Activated naive CD8-positive, alpha-beta T cell treated with anti-CD3 and anti-CD28 coated beads, Interleukin-2, amount 50 U/mL, for 16 hours (primary cell): ENCODE measurements around the gene SH3YL1.
"Not testable (repeated sequence)": the region's sequence is repeated elsewhere in the genome, so short reads cannot be mapped to it uniquely, and the experiment has no call there.

ENCODE experiments used
- DNase-seq: peaks from one replicate; pipeline ENCODE4 v3.0.0-alpha.2; 2020; ENCODE audit warnings: low read depth, low spot score

The SH3YL1 gene

DNA sequence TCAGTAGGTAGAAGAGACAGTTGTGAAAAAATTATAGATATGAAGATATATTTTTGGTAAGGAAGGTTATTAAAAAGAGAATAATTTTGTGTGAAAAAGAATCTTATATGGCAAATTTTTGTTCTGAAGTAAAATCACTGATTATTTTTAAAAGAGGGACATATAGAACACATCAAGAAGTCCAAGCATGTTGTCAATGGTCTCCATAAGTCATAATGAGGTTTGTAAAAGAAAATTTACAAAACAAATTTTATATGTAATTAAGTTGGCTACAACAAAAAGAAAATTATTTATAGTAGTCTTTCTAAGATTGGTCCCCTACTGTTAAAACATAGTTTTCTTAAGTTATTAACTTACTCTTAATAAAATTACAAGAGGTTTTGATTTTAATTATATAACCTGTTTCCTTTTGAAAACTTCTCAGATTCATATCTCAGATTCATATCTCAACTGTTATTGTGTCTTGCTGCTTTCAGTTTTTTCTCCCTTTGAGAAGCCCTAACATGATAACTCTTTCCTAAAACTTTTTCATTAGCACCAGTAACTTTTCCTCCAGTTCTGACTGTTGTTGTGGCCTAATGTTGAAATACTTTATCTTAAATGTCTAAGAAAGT, 81.2 kb downstream of the SH3YL1 start:
- no peak for DNase-seq

DNA sequence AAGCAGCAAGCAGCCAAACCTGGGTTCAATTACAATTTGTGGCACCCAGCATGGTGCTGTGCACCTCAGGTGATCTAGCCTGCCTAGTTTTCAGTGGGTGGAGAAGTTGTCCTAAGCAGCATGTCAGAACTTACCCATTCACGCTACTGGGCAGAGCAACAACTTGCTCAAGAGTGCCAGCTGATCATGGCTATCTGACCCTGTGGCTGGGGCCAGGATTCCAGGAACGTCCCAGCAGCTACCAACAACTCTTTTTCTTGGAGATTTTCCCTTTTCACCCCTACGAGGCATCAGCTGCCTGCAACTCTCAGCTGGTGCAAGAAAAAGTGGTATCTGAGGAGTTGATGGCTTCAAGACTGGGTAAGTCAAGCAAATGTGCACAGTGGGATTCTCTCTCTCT, 83.5 kb downstream of the SH3YL1 start:
- DNase-seq, result no peak

DNA sequence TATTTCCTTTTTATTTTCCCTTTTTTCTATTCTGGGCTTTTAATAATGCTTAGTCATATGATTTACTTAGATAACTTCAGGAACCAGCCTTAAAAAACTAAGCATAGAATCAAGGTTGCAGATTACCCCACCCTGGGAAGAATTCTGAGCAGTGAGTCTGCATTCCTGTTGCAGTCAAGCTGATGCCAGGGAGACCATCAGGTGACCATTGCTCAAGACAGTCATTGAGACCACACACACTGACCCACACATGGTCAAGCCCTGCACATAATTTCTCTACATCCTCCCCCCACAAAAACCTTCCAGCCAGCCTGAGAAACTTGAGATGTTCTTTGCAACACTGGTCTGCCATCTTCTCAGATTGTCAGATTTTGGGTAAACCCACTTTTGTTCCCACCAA, 83.9 kb downstream of the SH3YL1 start:
- DNase-seq, result no peak

DNA sequence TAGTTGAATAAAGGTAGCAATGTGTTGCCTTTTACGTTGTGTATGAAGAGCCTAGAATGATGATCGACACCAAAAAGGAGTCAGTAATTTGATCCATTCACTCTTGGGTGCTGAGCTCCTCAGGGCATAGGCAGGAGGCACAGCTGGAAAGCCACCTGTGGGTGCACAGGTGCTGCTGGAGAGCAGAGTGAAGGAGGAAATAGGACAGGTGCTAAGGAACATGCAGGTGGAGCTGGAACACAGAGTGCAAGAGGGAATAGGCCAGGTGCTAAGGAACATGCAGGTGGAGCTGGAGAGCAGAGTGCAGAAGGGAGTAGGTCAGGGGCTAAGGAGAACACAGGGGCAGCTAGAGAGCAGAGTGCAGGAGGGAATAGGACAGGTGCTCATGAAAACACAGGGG, 86.1 kb downstream of the SH3YL1 start:
- no peak for DNase-seq

DNA sequence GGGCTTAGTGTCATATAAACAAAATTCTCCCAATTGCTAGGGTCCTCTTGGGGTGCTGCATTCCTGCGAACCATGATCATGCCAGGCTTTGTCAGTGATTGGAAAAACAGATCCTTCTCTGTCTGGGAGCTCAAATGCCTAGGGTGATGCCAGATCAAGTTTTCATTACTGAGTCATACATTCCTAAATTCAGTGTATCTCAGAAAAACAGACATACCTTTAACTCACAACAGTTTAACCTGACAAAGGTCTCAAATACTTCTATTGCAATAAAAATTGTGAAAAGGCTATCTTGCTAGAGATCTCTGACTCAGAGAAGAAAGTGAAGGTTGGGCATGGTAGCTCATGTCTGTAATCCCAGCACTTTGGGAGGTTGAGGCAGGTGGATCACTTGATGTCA, 86.9 kb downstream of the SH3YL1 start:
- DNase-seq, result no peak

DNA sequence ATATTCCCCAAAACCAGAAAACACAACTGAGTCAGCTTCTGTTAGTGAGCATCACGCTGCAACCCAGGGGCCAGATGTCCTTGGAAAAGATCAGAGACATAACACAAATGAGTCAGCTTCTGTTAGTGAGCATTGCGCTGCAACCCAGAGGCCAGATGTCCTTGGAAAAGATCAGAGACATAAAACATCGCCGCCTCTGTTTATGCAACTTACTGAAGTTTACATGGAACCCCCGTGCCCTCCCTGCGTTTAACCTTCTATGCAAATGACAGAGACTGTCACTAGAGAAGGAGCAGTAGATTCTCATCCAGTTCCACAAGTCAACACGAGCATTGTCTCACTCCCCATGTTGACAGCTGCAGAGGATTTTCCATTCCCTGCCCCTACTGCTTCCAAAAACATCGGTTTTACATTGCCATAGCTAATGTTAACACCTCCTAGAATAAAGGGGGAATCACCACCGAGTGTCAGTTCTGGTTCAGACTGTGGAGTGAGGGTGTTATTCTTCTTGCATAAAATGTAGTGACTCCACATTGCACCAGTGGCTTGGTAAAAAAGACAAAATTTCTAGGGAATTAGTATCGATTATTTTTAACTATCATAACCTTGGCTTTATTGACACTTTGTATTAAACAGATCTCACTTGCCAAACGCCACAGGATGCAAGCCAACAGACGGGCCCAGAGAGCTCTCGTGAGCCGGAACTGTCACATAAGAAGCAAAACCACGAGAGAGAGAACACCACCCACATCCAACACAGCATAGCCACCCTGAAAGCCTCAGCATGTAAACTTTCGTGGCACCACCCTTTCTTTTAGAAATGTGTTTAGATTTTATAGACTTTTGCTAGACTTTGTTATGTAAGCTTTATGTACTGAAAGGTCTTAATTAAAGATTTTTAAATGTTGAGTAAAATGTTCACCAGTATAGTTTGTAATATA, 87.7 kb downstream of the SH3YL1 start:
- no peak for DNase-seq

DNA sequence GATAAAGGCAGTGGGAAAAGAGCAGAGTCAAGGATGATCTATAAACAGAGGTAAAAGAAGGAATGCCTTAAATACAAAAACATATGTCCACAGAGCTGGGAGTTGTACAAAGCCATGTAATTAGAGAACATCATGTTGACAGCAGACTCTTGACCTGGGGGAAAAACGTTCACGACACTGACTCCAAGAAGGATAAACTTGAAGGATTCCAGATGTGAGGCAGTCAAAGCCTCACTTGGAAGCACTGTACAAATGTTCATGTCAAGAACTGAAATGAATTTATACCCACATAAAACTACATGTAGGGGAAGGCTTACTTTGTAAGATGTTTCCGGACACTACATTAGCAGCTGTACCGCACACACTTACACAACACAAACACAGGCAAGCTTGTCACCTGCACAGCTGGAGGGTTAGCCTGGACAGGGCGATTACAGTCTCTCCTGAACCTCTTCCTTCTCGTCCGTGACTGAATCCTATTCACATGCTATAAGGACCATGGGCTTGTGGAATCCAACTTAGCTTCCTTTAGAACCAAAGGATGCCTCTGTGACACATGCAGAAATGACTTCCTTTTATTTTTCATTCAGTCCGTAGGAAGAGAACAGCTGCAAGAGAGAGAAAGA, 88.6 kb downstream of the SH3YL1 start:
- no peak for DNase-seq

DNA sequence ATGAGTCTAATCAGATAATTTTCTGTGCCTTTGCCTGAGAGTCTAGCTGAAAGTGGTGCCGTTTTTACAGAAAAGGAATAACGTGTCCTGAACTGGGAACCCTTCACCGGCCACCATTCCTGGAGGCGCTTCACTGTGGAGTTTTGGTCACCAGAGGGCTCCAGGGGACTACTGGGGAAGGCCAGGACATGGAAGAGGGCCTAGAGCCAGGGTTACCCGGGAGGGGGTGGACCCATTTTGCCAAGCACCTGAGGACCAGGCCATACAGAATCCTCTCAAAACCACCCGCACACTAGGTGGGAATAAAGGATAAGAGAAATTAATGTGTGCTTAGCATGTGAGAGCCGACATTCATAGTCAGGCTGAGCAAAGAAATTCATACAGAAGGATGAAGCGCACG, 91.7 kb downstream of the SH3YL1 start:
- DNase-seq, result not testable (repeated sequence)

DNA sequence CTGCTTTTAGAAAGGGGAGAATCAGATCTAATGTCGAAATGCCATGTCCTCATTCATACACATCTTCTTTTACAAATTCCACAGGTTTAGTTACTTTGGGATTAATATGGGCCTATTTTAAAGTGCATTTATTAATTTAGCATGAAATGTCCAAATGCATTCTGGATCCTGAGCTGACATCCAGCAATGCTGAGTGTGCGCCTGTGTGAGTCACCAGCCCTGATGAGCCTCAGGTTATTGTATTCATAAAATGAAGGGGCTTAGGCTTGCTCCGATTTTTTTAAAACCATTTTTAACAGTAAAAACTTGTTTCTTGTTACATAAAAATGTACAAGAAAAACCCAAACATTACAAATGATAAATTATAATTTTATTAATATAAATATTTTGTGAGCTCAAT, 94.1 kb downstream of the SH3YL1 start:
- no peak for DNase-seq
